LNCaP clone FGC (cell line): ENCODE results near the gene LALBA.

ENCODE experiments used
- DNase-seq: peaks from one replicate; pipeline ENCODE4 v3.0.0-alpha.2; 2011; ENCODE audit warnings: low read depth
- H3K4me3 ChIP-seq: 2 replicates; pipeline ENCODE4 v1.5.1; 2011; ENCODE audit warnings: mild to moderate bottlenecking, low read depth, low read length, control low read depth
- TF ChIP-seq, protein P1 (sequence below): IDR thresholded peaks from 2 replicates; pipeline ENCODE4 v1.5.1; 2012; ENCODE audit warnings: mild to moderate bottlenecking; ENCODE audit not compliant: control insufficient read depth, insufficient read depth; ENCODE audit errors: extremely low read depth

The LALBA gene

DNA sequence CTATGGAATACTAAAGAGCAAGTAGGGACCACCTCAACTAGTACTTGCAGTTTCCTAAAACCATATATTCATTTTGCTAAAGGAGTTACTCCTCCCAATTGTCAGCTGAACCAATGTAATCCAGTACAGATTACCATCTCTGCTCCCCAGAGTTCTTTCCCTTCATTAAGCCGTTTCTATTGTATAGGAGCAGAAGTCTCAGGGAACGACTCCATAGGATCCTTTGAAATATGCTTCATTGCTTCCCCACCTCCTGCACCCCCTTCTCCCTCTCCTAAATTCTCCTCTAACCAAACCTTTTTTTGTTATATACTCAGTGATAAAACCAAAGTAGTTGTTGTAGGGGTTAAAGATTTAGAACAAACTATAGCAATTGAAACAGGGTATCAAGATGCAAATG lies 30.7 kb upstream of the LALBA start:
- TF ChIP-seq, protein P1, sequence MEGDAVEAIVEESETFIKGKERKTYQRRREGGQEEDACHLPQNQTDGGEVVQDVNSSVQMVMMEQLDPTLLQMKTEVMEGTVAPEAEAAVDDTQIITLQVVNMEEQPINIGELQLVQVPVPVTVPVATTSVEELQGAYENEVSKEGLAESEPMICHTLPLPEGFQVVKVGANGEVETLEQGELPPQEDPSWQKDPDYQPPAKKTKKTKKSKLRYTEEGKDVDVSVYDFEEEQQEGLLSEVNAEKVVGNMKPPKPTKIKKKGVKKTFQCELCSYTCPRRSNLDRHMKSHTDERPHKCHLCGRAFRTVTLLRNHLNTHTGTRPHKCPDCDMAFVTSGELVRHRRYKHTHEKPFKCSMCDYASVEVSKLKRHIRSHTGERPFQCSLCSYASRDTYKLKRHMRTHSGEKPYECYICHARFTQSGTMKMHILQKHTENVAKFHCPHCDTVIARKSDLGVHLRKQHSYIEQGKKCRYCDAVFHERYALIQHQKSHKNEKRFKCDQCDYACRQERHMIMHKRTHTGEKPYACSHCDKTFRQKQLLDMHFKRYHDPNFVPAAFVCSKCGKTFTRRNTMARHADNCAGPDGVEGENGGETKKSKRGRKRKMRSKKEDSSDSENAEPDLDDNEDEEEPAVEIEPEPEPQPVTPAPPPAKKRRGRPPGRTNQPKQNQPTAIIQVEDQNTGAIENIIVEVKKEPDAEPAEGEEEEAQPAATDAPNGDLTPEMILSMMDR: no peak
- DNase-seq: no peak
- H3K4me3 ChIP-seq: no peak overlapping the region

DNA sequence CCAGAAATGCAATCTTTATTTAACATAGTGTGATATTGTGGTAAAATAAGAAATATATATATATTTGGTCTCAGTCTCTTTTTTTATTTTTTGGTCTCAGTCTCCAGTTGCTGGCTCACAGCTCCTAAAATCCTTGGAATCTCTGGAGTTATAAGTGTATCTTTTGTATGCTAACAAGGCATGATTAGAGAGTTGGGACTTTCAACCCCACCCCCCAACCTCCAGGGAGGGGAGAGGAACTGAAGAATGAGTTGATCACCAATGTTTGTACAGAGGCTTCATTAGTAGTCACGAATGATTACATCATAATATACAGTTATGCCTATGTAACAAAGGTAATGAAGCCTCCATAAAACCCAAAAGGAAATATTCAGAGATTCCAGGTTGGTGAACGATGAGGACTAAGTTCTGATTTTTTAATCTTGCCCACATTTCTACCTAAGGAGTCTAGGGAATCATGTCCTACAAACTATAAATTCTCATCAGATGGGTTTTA lies 22.8 kb upstream of the LALBA start:
- TF ChIP-seq, protein P1: no peak
- no peak for DNase-seq
- H3K4me3 ChIP-seq: no peak overlapping the region

DNA sequence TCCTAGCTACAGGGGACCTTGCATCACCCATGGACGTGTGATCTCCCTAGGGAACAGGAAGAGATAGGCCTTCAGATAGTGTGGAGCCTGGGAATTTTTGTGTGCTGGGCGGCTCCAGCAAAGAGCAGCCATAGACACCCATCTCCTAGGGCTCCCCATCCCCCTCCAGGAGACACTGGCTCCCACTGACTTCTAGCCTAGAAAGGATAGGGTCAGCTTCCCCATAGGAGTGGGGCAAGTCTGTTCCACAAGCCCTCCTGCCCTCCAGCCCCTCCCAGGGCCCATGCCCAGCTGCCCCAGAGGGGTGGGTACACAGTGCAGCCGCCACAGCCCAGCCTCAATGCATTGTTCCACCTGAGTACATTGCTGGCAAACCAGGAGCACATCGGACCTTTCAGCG lies 16.5 kb upstream of the LALBA start:
- DNase-seq: no peak
- TF ChIP-seq, protein P1: no peak
- no peak overlapping the region for H3K4me3 ChIP-seq

DNA sequence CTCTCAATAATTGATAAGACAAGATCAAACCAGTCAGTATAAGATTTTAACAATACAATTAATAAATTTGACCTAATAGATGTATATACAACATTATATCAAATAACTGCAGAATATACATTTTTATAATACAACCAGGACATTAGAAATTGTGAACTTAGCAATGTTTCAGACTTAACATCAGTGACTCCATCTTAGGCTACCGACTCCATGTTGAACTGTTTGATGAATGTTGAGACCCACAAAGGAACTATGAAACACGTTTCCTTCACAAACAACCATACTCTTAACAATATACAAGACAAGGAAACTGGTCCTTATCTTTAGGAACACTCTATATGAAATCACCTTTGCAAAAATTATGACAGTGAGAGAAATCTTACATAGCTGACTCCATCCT lies 13.9 kb upstream of the LALBA start:
- TF ChIP-seq, protein P1: no peak

DNA sequence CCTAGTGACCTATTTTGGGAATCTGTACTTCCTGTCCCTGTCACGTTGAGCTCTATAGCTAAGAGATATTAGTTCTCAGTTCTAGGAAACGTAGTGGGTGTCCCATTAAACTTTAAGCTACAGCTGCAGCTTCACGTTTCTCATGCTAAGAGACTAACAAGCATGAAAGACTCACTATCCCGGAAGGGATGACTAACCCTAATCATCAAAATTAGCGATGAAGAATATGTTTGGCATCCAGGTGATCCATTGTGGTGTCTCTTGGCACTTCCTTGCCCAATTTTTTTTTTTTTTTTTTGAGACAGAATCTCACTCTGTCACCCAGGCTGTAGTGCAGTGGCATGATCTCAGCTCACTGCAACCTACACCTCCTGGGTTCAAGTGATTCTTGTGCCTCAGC lies 11.0 kb upstream of the LALBA start:
- no peak for DNase-seq
- TF ChIP-seq, protein P1: no peak
- H3K4me3 ChIP-seq: no peak overlapping the region

More for the DNA sequence above, 13.9 kb upstream of the LALBA start:
- no peak for DNase-seq
- H3K4me3 ChIP-seq: no peak overlapping the region

DNA sequence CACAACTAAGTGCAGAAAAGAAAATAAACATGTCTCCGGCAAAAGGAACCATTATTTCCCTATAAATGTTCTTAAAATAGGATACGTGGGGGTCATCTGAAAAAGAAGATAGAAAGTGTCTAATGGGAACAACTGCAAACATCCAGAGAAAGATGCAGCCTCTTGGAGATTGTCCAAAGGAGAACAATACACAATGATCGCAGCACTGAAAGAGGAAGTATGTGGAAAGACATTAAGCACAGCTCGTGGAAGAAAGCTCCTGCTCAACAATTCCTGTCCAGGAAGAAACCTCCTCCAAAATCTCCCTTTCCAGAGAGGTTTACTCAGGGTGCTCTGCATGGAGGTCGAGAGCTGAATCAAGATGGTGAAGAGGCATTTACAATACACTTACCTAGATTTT lies 2.5 kb upstream of the LALBA start:
- TF ChIP-seq, protein P1: no peak
- no peak for DNase-seq
- no peak overlapping the region for H3K4me3 ChIP-seq

DNA sequence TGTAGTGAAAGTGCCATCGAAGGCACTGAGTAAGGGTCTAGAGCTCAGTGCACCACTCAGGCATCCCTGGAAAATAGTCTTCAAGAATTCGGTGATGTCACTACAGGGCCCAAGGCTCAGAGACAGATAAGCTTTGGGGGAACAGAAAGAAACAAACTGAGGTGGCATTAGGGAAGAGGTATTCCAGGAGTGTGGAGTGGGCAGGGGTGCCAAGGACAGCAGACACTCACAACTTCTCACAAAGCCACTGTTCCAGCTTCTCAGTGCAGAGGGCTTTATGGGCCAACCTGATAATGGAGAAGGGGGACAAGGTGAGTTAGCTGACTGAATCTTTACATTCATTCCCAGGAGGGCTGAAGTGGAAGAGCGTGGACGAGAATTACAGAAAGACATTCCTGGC lies 2.1 kb downstream of the LALBA start:
- TF ChIP-seq, protein P1: no peak
- H3K4me3 ChIP-seq: no peak overlapping the region
- no peak for DNase-seq
